BJ (cell line): ENCODE measurements around the gene IFT80. TPM values are rescaled to one million over a fixed set of nuclear protein-coding genes. Genes with fewer than 3 reads are reported as not detected.
"Not testable (repeated sequence)": the region's sequence is repeated elsewhere in the genome, so short reads cannot be mapped to it uniquely, and the experiment has no call there.

ENCODE experiments used
- CTCF ChIA-PET: fragments of 350-600 bp; formaldehyde crosslinking; extraction: SDS; loops from one replicate; lab custom pipeline; 2021; ENCODE audit warnings: antibody characterized with exemption, inconsistent platforms; lab: Yijun Ruan, JAX
- POLR2A ChIA-PET: fragments of 300-600 bp; sonication (Branson Sonifier 250); formaldehyde crosslinking; extraction: SDS; loops from one replicate; lab custom pipeline; 2021; ENCODE audit warnings: antibody characterized with exemption; lab: Charles Lee
- DNase-seq: peaks from one replicate; pipeline ENCODE4 v3.0.0-alpha.2; 2011; ENCODE audit warnings: low read depth
- H3K27me3 ChIP-seq: 2 replicates; pipeline ENCODE4 v1.6.0; 2011; ENCODE audit warnings: low read length; ENCODE audit not compliant: control insufficient read depth, insufficient read depth
- H3K36me3 ChIP-seq: 2 replicates; pipeline ENCODE4 v1.5.1; 2011; ENCODE audit warnings: low read length; ENCODE audit not compliant: control insufficient read depth, insufficient read depth
- H3K4me3 ChIP-seq: 2 replicates; pipeline ENCODE4 v1.5.1; 2011; ENCODE audit warnings: low read depth, mild to moderate bottlenecking, control low read depth, low read length
- polyA plus RNA-seq: library from polyadenylated mRNA; depleted of rRNA; stranded (reverse); fragments of >200 nt; gene quantifications from 2 replicates; pipeline ENCODE4 v1.2.3, GENCODE V29; 2011
- TF ChIP-seq, protein P1 (sequence below): IDR thresholded peaks from 2 replicates; pipeline ENCODE4 v1.5.1; 2011; ENCODE audit warnings: low read depth, mild to moderate bottlenecking, control low read depth, inconsistent platforms, low read length, moderate library complexity; ENCODE audit not compliant: insufficient read depth

IFT80 gene
- polyA plus RNA-seq, 1 experiment, result 10.4 TPM

DNA sequence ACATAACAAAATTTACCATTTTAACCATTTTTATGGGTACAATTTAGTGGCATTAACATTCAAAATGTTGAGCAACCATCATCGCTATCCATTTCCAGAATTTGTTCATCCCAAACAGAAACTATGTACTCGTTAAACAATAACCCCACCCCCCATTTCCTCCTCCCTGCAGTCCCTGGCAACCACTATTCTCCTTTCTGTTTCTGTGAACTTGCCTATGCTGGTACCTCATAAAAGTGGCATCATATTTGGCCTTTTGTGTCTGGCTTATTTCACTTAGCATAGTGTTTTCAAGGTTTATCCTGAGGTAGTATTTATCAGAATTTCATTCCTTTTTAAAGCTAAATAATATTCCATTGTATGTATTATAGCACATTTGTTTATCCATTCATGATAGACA lies 141.4 kb downstream of the IFT80 start:
- no peaks in the 10 kb centered on the region for H3K27me3 ChIP-seq
- no peak overlapping the region for H3K4me3 ChIP-seq
- no peaks in the 10 kb centered on the region for H3K36me3 ChIP-seq
- POLR2A ChIA-PET, result no interaction called here
- TF ChIP-seq, protein P1, sequence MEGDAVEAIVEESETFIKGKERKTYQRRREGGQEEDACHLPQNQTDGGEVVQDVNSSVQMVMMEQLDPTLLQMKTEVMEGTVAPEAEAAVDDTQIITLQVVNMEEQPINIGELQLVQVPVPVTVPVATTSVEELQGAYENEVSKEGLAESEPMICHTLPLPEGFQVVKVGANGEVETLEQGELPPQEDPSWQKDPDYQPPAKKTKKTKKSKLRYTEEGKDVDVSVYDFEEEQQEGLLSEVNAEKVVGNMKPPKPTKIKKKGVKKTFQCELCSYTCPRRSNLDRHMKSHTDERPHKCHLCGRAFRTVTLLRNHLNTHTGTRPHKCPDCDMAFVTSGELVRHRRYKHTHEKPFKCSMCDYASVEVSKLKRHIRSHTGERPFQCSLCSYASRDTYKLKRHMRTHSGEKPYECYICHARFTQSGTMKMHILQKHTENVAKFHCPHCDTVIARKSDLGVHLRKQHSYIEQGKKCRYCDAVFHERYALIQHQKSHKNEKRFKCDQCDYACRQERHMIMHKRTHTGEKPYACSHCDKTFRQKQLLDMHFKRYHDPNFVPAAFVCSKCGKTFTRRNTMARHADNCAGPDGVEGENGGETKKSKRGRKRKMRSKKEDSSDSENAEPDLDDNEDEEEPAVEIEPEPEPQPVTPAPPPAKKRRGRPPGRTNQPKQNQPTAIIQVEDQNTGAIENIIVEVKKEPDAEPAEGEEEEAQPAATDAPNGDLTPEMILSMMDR, result no peak
- DNase-seq, result no peak
- CTCF ChIA-PET, result no interaction called here

DNA sequence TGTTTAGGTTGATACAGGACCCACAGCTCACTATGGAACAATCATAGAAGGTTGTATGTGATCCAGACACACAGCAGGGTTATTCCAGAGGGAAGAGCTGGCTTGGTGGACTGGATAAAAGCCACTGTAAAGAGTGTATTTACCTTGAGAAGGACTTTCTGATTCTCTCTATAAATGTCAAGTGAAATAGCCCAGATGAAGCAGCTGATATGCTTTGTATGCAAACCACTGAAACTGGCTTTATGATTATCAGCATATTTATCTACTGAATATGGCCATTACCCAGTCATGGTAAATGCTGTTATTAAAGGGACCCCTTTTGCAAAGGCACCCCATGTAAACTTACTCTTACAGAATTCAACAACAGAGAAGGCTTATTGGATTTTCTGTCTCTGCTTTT lies 145.7 kb downstream of the IFT80 start:
- no peak for DNase-seq
- no peak overlapping the region for H3K4me3 ChIP-seq
- POLR2A ChIA-PET, result no interaction called here
- TF ChIP-seq, protein P1, result no peak
- H3K27me3 ChIP-seq, result no peaks in the 10 kb centered on the region
- H3K36me3 ChIP-seq, result no peaks in the 10 kb centered on the region
- CTCF ChIA-PET, result interaction anchor here (0.8 kb wide), 1 partner anchor 9 kb away, joined by 3 read pairs; no protein-coding TSS in a partner anchor

DNA sequence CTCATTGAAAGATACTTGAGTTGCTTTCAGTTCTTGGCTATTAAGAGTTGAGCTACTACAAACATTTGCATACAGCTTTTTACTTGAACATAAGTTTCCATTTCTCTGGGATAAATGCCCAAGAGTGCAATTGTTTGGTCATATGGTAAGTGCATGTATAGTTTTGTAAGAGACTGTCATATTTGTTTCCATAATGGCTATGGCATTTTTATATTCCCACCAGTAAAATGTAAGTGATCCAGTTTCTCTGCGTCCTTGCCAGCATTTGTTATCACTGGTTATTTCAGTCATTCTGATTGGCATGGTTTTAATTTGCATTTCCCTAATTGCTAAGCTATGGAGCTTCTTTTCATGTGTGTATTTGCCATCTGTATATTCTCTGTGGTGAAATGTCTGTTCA lies 151.3 kb downstream of the IFT80 start:
- DNase-seq, result no peak
- no peaks in the 10 kb centered on the region for H3K27me3 ChIP-seq
- ChIA-PET CTCF (interaction anchor here (0.5 kb wide), 1 partner anchor 87 kb away, joined by 3 read pairs; no protein-coding TSS in a partner anchor), POLR2A (no interaction called here)
- TF ChIP-seq, protein P1, result no peak
- H3K4me3 ChIP-seq, result no peak overlapping the region
- no peaks in the 10 kb centered on the region for H3K36me3 ChIP-seq

DNA sequence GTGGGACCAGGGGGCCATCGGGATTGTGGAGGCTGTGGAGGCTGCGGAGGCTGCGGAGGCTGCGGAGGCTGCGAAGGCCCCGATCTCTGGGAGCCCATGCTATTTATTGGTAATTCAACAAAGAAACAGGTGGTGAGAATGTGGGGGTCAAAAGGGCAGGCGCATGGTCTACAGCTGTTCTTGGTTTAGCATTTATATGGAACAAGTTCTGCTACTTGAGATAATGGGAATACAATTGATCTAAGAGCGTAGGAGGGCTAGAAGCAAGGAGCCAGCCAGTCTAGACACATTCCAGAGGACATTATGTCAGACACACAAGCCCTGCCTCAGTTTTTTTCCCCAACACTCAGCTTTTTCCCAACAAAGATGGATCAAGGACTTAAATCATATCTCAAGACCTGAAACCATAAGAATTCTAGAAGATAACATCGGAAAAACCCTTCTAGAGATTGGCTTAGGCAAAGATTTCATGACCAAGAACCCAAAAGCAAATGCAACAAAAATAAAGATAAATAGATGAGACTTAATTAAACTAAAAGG lies 153.7 kb downstream of the IFT80 start:
- no peak for DNase-seq
- no peaks in the 10 kb centered on the region for H3K27me3 ChIP-seq
- ChIA-PET POLR2A (no interaction called here), CTCF (no interaction called here)
- TF ChIP-seq, protein P1, result no peak
- H3K36me3 ChIP-seq, result no peaks in the 10 kb centered on the region
- H3K4me3 ChIP-seq, result no peak overlapping the region

DNA sequence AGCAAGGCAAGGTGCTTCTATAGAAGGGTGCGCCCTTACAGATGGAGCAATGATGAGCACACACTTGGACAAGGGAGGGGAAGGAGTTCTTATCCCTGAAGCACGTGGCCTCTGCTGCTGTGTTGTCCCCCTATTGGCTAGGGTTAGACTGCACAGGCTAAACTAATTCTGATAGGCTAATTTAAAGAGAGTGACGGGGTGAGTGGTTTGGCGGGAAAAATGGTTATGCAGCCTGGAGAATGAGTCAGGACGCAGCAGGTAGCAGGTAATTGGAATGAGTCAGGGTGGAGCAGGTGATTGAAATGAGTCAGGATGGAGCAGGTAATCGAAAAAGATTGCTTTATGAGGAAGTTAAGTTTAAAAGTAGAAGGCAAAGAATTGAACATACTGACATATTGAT lies 158.3 kb downstream of the IFT80 start:
- H3K27me3 ChIP-seq, DNase-seq, H3K4me3 ChIP-seq, POLR2A ChIA-PET, H3K36me3 ChIP-seq, CTCF ChIA-PET: not testable (repeated sequence)

DNA sequence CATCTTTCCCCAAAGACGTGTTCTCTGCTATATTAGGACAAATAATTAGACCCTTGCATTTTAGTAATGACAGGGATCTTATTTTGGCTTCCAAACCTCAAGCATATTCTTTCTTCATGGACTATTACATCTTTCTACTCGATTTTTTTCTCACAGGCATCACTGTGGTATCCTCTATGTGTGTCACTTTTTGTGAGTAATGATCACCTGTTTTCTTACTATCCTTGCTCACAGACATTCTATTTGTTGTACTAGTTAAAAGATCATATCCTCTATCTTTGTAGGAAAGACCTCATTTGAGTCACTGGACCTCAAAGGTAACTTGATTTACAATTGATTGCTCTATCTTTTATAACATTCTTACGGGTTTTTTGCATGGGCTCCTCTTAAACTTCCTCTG lies 167.0 kb downstream of the IFT80 start:
- TF ChIP-seq, protein P1, result no peak
- no peak for DNase-seq
- Histone ChIP-seq H3K27me3 (peaks cover under 1% of the 10 kb centered on the region; the same call in 1 of the 2 replicates), H3K4me3 (no peak overlapping the region), H3K36me3 (no peaks in the 10 kb centered on the region)
- POLR2A ChIA-PET, result no interaction called here
- CTCF ChIA-PET, result no interaction called here
